ENCODE results near the gene MRPS35.
A peak's percentile ranks its signal among the peaks of the same experiment; 100 is the strongest.

The MRPS35 gene

GRCh38 chr12:27779920-27780611 is 69.4 kb downstream of the MRPS35 start, which contains the start of the genes KLHL42 and MANSC4:
Gene KLHL42, plus strand, starts transcription at chr12:27780233. Its CDS starts 98 bp downstream, at chr12:27780331.
Gene MANSC4, minus strand, starts transcription at chr12:27780236. Its CDS starts 8,960 bp downstream, at chr12:27771276.
- DNase-seq (ENCODE audit: low read depth in 2 of 2), result peak; percentile 65 to 83

GRCh38 chr12:27780612-27781408 is 70.2 kb downstream of the MRPS35 start:
- TF ChIP-seq, protein P1, sequence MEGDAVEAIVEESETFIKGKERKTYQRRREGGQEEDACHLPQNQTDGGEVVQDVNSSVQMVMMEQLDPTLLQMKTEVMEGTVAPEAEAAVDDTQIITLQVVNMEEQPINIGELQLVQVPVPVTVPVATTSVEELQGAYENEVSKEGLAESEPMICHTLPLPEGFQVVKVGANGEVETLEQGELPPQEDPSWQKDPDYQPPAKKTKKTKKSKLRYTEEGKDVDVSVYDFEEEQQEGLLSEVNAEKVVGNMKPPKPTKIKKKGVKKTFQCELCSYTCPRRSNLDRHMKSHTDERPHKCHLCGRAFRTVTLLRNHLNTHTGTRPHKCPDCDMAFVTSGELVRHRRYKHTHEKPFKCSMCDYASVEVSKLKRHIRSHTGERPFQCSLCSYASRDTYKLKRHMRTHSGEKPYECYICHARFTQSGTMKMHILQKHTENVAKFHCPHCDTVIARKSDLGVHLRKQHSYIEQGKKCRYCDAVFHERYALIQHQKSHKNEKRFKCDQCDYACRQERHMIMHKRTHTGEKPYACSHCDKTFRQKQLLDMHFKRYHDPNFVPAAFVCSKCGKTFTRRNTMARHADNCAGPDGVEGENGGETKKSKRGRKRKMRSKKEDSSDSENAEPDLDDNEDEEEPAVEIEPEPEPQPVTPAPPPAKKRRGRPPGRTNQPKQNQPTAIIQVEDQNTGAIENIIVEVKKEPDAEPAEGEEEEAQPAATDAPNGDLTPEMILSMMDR (IDR thresholded peaks at IDR 0.05; ENCODE audit: low read depth, low read length), result no peak
- H3K4me3 ChIP-seq (replicated peaks in 1 of 2; ENCODE audit: low read depth in 2 of 2, low read length in 2 of 2), result peak overlapping the region; percentile 70 to 76
- peak; percentile 80 to 85 for DNase-seq (ENCODE audit: low read depth in 2 of 2)

More at GRCh38 chr12:27779920-27780611, 69.4 kb downstream of the MRPS35 start, which contains the start of the genes KLHL42 and MANSC4:
- H3K4me3 ChIP-seq (replicated peaks in 1 of 2; ENCODE audit: low read depth in 2 of 2, low read length in 2 of 2), result peak within 1 kb of the TSS; percentile 70 to 76
- TF ChIP-seq, protein P1 (IDR thresholded peaks at IDR 0.05; ENCODE audit: low read depth, low read length), result no peak

DNA sequence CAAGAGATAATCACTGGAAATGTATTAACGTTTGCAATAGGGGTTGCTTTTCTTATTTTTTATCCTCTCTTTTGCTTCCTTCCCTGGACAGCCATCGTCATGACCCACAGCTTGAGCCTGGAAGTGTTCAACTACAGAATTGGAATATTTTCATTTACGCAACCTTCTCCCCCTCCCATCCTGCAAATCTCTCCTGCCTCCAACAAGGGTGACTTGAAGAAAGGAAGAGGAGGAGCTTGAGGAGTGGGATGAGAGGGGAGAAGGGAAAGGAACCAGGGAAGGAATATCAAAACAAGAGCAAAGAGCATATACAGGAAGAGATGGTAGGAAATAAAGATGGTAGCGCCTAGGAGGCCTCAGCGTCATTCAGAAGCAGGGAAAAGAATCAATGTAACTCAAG is 71.0 kb downstream of the MRPS35 start:
- TF ChIP-seq, protein P1 (IDR thresholded peaks at IDR 0.05; ENCODE audit: low read depth, low read length), result no peak
- H3K4me3 ChIP-seq (replicated peaks in 1 of 2; ENCODE audit: low read depth in 2 of 2, low read length in 2 of 2), result peak overlapping the region in 1 of 2 donors; percentile 70
- peak; percentile 27 to 67 for DNase-seq (ENCODE audit: low read depth in 2 of 2)

- TF ChIP-seq, protein P1 (IDR thresholded peaks at IDR 0.05; ENCODE audit: low read depth, low read length), result no peak
- no peak for DNase-seq (ENCODE audit: low read depth in 2 of 2)
- H3K4me3 ChIP-seq (replicated peaks in 1 of 2; ENCODE audit: low read depth in 2 of 2, low read length in 2 of 2), result no peak overlapping the region
These were observed 71.8 kb downstream of the MRPS35 start for GRCh38 chr12:27782481-27782880.

DNA sequence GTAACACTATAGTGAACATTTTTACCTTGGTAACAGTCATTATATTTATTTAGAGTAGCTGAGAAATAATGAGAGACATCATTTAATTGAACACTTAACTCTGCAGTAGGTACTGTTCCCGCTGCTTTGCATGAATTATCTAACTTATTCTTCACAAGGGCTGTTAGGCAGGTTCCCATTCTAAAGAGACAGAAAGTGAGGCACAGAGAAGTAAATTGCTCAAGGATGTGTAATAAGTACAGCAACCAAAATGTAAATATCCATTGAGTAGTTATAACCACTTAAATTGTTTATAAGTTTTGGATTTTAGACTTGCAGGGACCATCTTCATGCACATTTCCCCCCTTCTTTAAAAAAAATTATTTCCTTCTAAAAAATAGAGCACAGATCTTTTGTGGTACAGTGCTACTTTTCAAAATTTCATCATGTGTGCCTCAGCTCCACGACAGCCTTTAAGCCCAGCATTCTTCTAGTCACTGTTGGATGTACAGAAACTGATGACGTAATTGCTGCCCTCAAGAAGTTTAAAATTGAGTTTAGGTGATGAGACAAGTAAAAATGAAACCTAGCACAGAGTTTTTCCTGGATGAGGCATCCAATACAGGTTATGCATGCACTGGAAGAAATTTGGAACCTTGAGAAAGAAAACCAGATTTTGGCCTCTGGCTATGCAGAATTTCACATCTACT is 75.4 kb downstream of the MRPS35 start:
- peak; percentile 44 to 90 for DNase-seq (ENCODE audit: low read depth in 2 of 2)
- TF ChIP-seq, protein P1 (IDR thresholded peaks at IDR 0.05; ENCODE audit: low read depth, low read length), result no peak
- no peak overlapping the region for H3K4me3 ChIP-seq (replicated peaks in 1 of 2; ENCODE audit: low read depth in 2 of 2, low read length in 2 of 2)

- TF ChIP-seq, protein P1 (IDR thresholded peaks at IDR 0.05; ENCODE audit: low read depth, low read length), result no peak
- no peak overlapping the region for H3K4me3 ChIP-seq (replicated peaks in 1 of 2; ENCODE audit: low read depth in 2 of 2, low read length in 2 of 2)
- DNase-seq (ENCODE audit: low read depth in 2 of 2), result no peak
These were observed 76.9 kb downstream of the MRPS35 start for GRCh38 chr12:27787559-27787958.

All from cardiac fibroblast (primary cell).